SH-SY5Y (cell line): ENCODE results near the gene RABEP2.

Experiments
- GATA2 ChIP-seq: IDR thresholded peaks from 2 replicates; pipeline ENCODE4 v1.6.1; 2011; ENCODE audit warnings: mild to moderate bottlenecking, low read depth, low read length
- GATA3 ChIP-seq: IDR thresholded peaks from 2 replicates; pipeline ENCODE4 v1.6.1; 2011; ENCODE audit warnings: low read depth, mild to moderate bottlenecking, low read length, moderate library complexity

DNA sequence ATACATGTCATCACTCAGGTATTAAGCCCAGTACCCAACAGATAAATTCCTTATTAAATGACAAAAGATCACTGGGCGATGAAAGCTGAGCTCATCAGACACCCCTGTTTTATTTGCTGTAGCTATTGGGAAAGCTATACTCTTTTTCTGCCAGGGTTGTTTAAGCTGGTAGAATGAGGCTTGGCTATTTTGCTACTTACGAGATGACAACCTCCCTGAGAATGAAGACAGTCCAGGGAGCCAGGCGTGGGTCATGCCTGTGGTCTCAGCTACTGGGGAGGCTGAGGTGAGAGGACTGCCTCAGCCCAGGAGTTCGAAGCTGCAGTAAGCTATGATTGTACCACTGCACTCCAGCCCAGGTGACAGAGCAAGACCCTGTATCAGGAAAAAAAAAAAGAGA, 65.7 kb downstream of the RABEP2 start:
- TF ChIP-seq GATA3, result no peak
- no peak for TF ChIP-seq GATA2
